Trophoblast cell (in vitro differentiated cells and primary cell): Measurements from ENCODE around the gene ODF2.
A peak's percentile ranks its signal among the peaks of the same experiment; 100 is the strongest.
"Not testable (repeated sequence)": the region's sequence is repeated elsewhere in the genome, so short reads cannot be mapped to it uniquely, and the experiment has no call there.

ENCODE experiments used
- DNase-seq, 2 donors: peaks; one replicate each; pipeline ENCODE4 v3.0.0-alpha.2; 2016
- H2AFZ ChIP-seq: 2 replicates; pipeline ENCODE4 v1.6.1; 2013; ENCODE audit warnings: low read length, moderate library complexity, mild to moderate bottlenecking; ENCODE audit not compliant: insufficient read depth, poor library complexity
- H2AK5ac ChIP-seq: 2 replicates; pipeline ENCODE4 v1.6.1; 2013; ENCODE audit warnings: mild to moderate bottlenecking, low read length
- H2BK120ac ChIP-seq: 2 replicates; pipeline ENCODE4 v1.6.1; 2013; ENCODE audit warnings: low read length, mild to moderate bottlenecking, moderate library complexity; ENCODE audit not compliant: insufficient read depth, poor library complexity
- H2BK12ac ChIP-seq: 2 replicates; pipeline ENCODE4 v1.6.1; 2013; ENCODE audit warnings: mild to moderate bottlenecking, low read length, moderate library complexity
- H2BK5ac ChIP-seq: 2 replicates; pipeline ENCODE4 v1.6.1; 2013; ENCODE audit warnings: low read length, low read depth, moderate library complexity, mild to moderate bottlenecking; ENCODE audit not compliant: poor library complexity
- H3K14ac ChIP-seq: 2 replicates; pipeline ENCODE4 v1.6.1; 2013; ENCODE audit warnings: mild to moderate bottlenecking, low read length
- H3K18ac ChIP-seq: 2 replicates; pipeline ENCODE4 v1.6.1; 2013; ENCODE audit warnings: mild to moderate bottlenecking, low read length
- H3K23ac ChIP-seq: 2 replicates; pipeline ENCODE4 v1.6.1; 2013; ENCODE audit warnings: low read length
- H3K27ac ChIP-seq: 2 replicates; pipeline ENCODE4 v1.5.1; 2013; ENCODE audit warnings: low read depth, mild to moderate bottlenecking, inconsistent platforms, low read length, moderate library complexity
- H3K27me3 ChIP-seq: 2 replicates; pipeline ENCODE4 v1.6.1; 2013; ENCODE audit warnings: inconsistent platforms, mild to moderate bottlenecking, low read length, moderate library complexity; ENCODE audit not compliant: insufficient read depth
- H3K36me3 ChIP-seq, 2 experiments: 1 replicate in 1 of 2; 2 replicates in 1 of 2; pipeline ENCODE4 v1.6.1; 2013; ENCODE audit warnings: low read length in 2 of 2, mild to moderate bottlenecking in 2 of 2, moderate library complexity in 1 of 2; ENCODE audit not compliant: insufficient read depth in 2 of 2, control insufficient read depth in 1 of 2
- H3K4ac ChIP-seq: 2 replicates; pipeline ENCODE4 v1.6.1; 2013; ENCODE audit warnings: low read depth, mild to moderate bottlenecking, low read length, moderate library complexity
- H3K4me1 ChIP-seq, 2 experiments: 1 replicate in 1 of 2; 2 replicates in 1 of 2; pipeline ENCODE4 v1.6.1; 2013; ENCODE audit warnings: low read length in 2 of 2, mild to moderate bottlenecking in 2 of 2, moderate library complexity in 1 of 2; ENCODE audit not compliant: insufficient read depth in 2 of 2, control insufficient read depth in 1 of 2
- H3K4me2 ChIP-seq: 2 replicates; pipeline ENCODE4 v1.6.1; 2013; ENCODE audit warnings: inconsistent platforms, mild to moderate bottlenecking, low read length, moderate library complexity
- H3K4me3 ChIP-seq: 2 replicates; pipeline ENCODE4 v1.5.1; 2013; ENCODE audit warnings: mild to moderate bottlenecking, low read depth, low read length, inconsistent platforms
- H3K79me1 ChIP-seq: one replicate; pipeline ENCODE4 v1.6.1; 2013; ENCODE audit warnings: low read length
- H3K79me2 ChIP-seq: 2 replicates; pipeline ENCODE4 v1.6.1; 2013; ENCODE audit warnings: low read length, mild to moderate bottlenecking; ENCODE audit not compliant: control insufficient read depth, insufficient read depth, poor library complexity
- H3K9ac ChIP-seq: 2 replicates; pipeline ENCODE4 v1.6.1; 2013; ENCODE audit warnings: mild to moderate bottlenecking, low read length
- H3K9me3 ChIP-seq: 2 replicates; pipeline ENCODE4 v1.6.1; 2013; ENCODE audit warnings: low read depth, mild to moderate bottlenecking, control low read depth, inconsistent platforms, low read length; ENCODE audit not compliant: insufficient read depth
- H4K12ac ChIP-seq: 2 replicates; pipeline ENCODE4 v1.6.1; 2013; ENCODE audit warnings: low read depth, mild to moderate bottlenecking, low read length, moderate library complexity
- H4K8ac ChIP-seq: 2 replicates; pipeline ENCODE4 v1.6.1; 2013; ENCODE audit warnings: low read depth, mild to moderate bottlenecking, low read length, moderate library complexity
- H4K91ac ChIP-seq: one replicate; pipeline ENCODE4 v1.6.1; 2013; ENCODE audit warnings: low read depth, mild to moderate bottlenecking, low read length, moderate library complexity
- WGBS: extraction: QIAGEN DNeasy Blood & Tissue Kit; methylation state at CpG from one replicate; pipeline ENCODE4 v1.1.7; 2013; ENCODE audit warnings: missing lambda C conversion rate; ENCODE audit not compliant: insufficient read length, insufficient coverage; ENCODE audit errors: extremely low coverage; 5-methylcytosine and 5-hydroxymethylcytosine counted together

The ODF2 gene

GRCh38 chr9:128421482-128421996 is 34.3 kb upstream of the ODF2 start:
- peaks cover 27% of the 10 kb centered on the region for H3K79me1 ChIP-seq
- WGBS = no CpG with 5 or more reads among the region's 11 CpGs
- peak overlapping the region; percentile 94 for H3K14ac ChIP-seq
- H2BK120ac ChIP-seq = peak overlapping the region; percentile 85
- H3K36me3 ChIP-seq = peaks cover 20 to 26% of the 10 kb centered on the region in 2 experiments
- peak overlapping the region; percentile 96 for H3K4me2 ChIP-seq
- H3K23ac ChIP-seq = no peak overlapping the region
- DNase-seq = peak; percentile 38 to 58
- H3K27me3 ChIP-seq = no peaks in the 10 kb centered on the region
- peak overlapping the region; percentile 84 for H4K91ac ChIP-seq
- peak overlapping the region; percentile 97 for H3K18ac ChIP-seq
- H4K12ac ChIP-seq = peak overlapping the region; percentile 76
- peak overlapping the region; percentile 96 for H3K4me3 ChIP-seq
- H2BK5ac ChIP-seq = peak overlapping the region; percentile 63
- peak overlapping the region; percentile 81 for H3K9ac ChIP-seq
- H2AK5ac ChIP-seq = peak overlapping the region; percentile 9
- H2AFZ ChIP-seq = peak overlapping the region; percentile 58
- no peak overlapping the region for H2BK12ac ChIP-seq
- peak overlapping the region; percentile 80 for H3K4ac ChIP-seq
- H3K9me3 ChIP-seq = no peaks in the 10 kb centered on the region
- H3K27ac ChIP-seq = peak overlapping the region; percentile 76
- peaks cover 11% of the 10 kb centered on the region for H3K79me2 ChIP-seq
- H3K4me1 ChIP-seq = peaks cover 27 to 36% of the 10 kb centered on the region in 2 experiments
- H4K8ac ChIP-seq = peak overlapping the region; percentile 77

GRCh38 chr9:128422022-128422782 is 33.6 kb upstream of the ODF2 start:
- not testable (repeated sequence) for H3K23ac ChIP-seq
- no CpG with 5 or more reads among the region's 13 CpGs for WGBS

GRCh38 chr9:128422783-128423150 is 33.0 kb upstream of the ODF2 start:
- Histone ChIP-seq H4K8ac (no peak overlapping the region), H3K23ac (no peak overlapping the region), H3K4ac (no peak overlapping the region), H3K4me3 (no peak overlapping the region), H2BK12ac (no peak overlapping the region), H3K36me3 (peaks cover 23 to 29% of the 10 kb centered on the region in 2 experiments), H2BK5ac (no peak overlapping the region), H3K14ac (no peak overlapping the region), H3K9me3 (no peaks in the 10 kb centered on the region), H3K4me1 (peaks cover 18 to 30% of the 10 kb centered on the region in 2 experiments), H2AK5ac (no peak overlapping the region), H3K79me2 (peaks cover 11% of the 10 kb centered on the region), H3K9ac (no peak overlapping the region), H4K12ac (peak overlapping the region; percentile 51), H3K18ac (peak overlapping the region; percentile 77), H3K4me2 (no peak overlapping the region), H2BK120ac (no peak overlapping the region), H4K91ac (no peak overlapping the region), H3K79me1 (peaks cover 18% of the 10 kb centered on the region), H2AFZ (no peak overlapping the region), H3K27ac (no peak overlapping the region), H3K27me3 (no peaks in the 10 kb centered on the region)
- DNase-seq = peak; percentile 84 to 87
- no CpG with 5 or more reads among the region's 5 CpGs for WGBS

More at GRCh38 chr9:128422022-128422782, 33.6 kb upstream of the ODF2 start:
- Histone ChIP-seq H3K4me2 (peak overlapping the region; percentile 96), H3K14ac (peak overlapping the region; percentile 94), H4K12ac (peak overlapping the region; percentile 51), H3K79me1 (peaks cover 21% of the 10 kb centered on the region), H3K18ac (peak overlapping the region; percentile 97), H3K9ac (peak overlapping the region; percentile 61), H3K79me2 (peaks cover 11% of the 10 kb centered on the region), H3K36me3 (peaks cover 22 to 26% of the 10 kb centered on the region in 2 experiments), H3K4me1 (peaks cover 20 to 33% of the 10 kb centered on the region in 2 experiments)
- not testable (repeated sequence) for H2AFZ ChIP-seq, H3K9me3 ChIP-seq, H4K8ac ChIP-seq, H3K27ac ChIP-seq, H2BK5ac ChIP-seq, H4K91ac ChIP-seq, H2BK120ac ChIP-seq, H3K4me3 ChIP-seq, H2AK5ac ChIP-seq, H3K4ac ChIP-seq, H3K27me3 ChIP-seq, H2BK12ac ChIP-seq
- DNase-seq = peak; percentile 70 to 87

DNA sequence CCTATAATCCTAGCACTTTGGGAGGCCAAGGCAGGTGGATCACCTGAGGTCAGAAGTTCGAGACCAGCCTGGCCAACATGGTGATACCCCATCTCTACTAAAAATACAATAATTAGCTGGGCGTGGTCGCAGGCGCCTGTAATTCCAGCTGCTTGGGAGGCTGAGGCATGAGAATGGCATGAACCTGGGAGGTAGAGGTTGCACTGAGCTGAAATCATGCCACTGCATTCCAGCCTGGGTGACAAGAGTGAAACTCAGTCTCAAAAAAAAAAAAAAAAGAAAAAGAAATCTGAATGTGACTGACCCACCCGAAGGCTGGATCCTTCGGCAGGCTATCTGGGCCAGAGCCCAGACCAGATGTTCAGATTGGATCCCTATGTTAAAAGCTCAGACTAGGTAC is 32.5 kb upstream of the ODF2 start:
- not testable (repeated sequence) for H2BK5ac ChIP-seq, H3K14ac ChIP-seq, H3K4me3 ChIP-seq, H2BK12ac ChIP-seq, H3K27me3 ChIP-seq, H3K23ac ChIP-seq, H2AK5ac ChIP-seq, H2BK120ac ChIP-seq, H3K4ac ChIP-seq, H2AFZ ChIP-seq, H3K9ac ChIP-seq, H3K4me2 ChIP-seq, H4K12ac ChIP-seq, H3K9me3 ChIP-seq, H4K91ac ChIP-seq, H4K8ac ChIP-seq, H3K18ac ChIP-seq, H3K27ac ChIP-seq
- Histone ChIP-seq H3K79me1 (peaks cover 16% of the 10 kb centered on the region), H3K36me3 (peaks cover 29 to 33% of the 10 kb centered on the region in 2 experiments), H3K79me2 (peaks cover 11% of the 10 kb centered on the region), H3K4me1 (peaks cover 18 to 30% of the 10 kb centered on the region in 2 experiments)
- WGBS = no CpG with 5 or more reads among the region's 6 CpGs
- peak; percentile 71 to 80 for DNase-seq
